Measurements from ENCODE around the gene FBXL17.

Gene FBXL17

GRCh38 chr5:107835096-107835495 is 546.8 kb downstream of the FBXL17 start:
- no peak for DNase-seq

GRCh38 chr5:107832746-107833145 is 549.2 kb downstream of the FBXL17 start:
- no peak for DNase-seq

- DNase-seq = no peak
Measured at GRCh38 chr5:107831612-107832395, 550.1 kb downstream of the FBXL17 start.

- no peak for DNase-seq
Measured at GRCh38 chr5:107830750-107831149, 551.1 kb downstream of the FBXL17 start.

GRCh38 chr5:107826311-107827000 is 555.4 kb downstream of the FBXL17 start:
- DNase-seq = no peak

- DNase-seq = no peak
Measured at GRCh38 chr5:107824821-107825220, 557.1 kb downstream of the FBXL17 start.

- no peak for DNase-seq
Measured at GRCh38 chr5:107821288-107821687, 560.6 kb downstream of the FBXL17 start.

GRCh38 chr5:107820429-107820828 is 561.5 kb downstream of the FBXL17 start:
- DNase-seq = no peak

GRCh38 chr5:107817951-107818350 is 563.9 kb downstream of the FBXL17 start:
- DNase-seq = no peak

GRCh38 chr5:107817436-107817835 is 564.5 kb downstream of the FBXL17 start:
- no peak for DNase-seq

GRCh38 chr5:107815109-107815508 is 566.8 kb downstream of the FBXL17 start:
- no peak for DNase-seq

GRCh38 chr5:107814183-107814827 is 567.6 kb downstream of the FBXL17 start:
- DNase-seq = no peak

- DNase-seq = no peak
Measured at GRCh38 chr5:107813559-107813958, 568.3 kb downstream of the FBXL17 start.

- DNase-seq = no peak
Measured at GRCh38 chr5:107812570-107813141, 569.2 kb downstream of the FBXL17 start.

- no peak for DNase-seq
Measured at GRCh38 chr5:107809201-107810034, 572.5 kb downstream of the FBXL17 start.

All from effector CD4-positive, alpha-beta T cell (primary cell).